PC-3 (cell line): ENCODE measurements around the gene HIPK1.

Experiments used
- CTCF ChIP-seq: fragments of 300-600 bp; sonication (generic); conservative IDR thresholded peaks from 2 replicates; pipeline ENCODE4 v1.5.1; 2017; ENCODE audit warnings: antibody characterized with exemption, low read depth, mild to moderate bottlenecking, low read length
- EZH2 ChIP-seq: fragments of 300-600 bp; sonication (generic); IDR thresholded peaks from one replicate; pipeline ENCODE4 v1.6.1; 2017; ENCODE audit warnings: antibody characterized with exemption, mild to moderate bottlenecking, low read length; ENCODE audit not compliant: unreplicated experiment

DNA sequence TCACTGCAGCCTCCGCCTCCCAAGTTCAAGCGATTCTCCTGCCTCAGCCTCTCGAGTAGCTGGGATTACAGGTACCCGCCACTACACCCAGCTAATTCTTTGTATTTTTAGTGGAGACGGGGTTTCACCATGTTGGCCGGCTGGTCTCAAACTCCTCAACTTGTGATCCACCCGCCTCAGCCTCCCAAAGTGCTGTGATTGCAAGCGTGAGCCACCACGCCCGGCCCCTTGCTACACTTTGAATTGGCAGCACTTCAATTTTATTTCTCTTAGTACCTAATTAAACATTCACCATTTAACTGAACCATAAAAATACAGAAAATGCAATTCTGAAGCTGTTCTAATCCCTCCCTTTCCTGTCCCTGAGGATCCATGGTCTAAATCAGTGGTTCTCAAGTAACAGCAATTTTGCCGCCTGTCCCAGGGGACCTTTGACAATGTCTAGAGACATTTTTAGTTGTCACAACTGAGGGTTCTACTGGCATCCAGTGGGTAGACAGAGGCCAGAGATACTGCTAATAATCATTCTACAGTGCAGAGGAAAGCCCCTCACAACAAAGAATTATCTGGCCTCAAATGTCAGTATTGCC, 37.4 kb upstream of the HIPK1 start:
- TF ChIP-seq EZH2 = no peak
- TF ChIP-seq CTCF = no peak
